RKO (cell line): Measurements from ENCODE around the gene YKT6.
A peak's percentile ranks its signal among the peaks of the same experiment; 100 is the strongest.

Source experiments
- DNase-seq: peaks from one replicate; pipeline ENCODE4 v3.0.0-alpha.2; 2016; ENCODE audit warnings: low spot score

YKT6 gene

DNA sequence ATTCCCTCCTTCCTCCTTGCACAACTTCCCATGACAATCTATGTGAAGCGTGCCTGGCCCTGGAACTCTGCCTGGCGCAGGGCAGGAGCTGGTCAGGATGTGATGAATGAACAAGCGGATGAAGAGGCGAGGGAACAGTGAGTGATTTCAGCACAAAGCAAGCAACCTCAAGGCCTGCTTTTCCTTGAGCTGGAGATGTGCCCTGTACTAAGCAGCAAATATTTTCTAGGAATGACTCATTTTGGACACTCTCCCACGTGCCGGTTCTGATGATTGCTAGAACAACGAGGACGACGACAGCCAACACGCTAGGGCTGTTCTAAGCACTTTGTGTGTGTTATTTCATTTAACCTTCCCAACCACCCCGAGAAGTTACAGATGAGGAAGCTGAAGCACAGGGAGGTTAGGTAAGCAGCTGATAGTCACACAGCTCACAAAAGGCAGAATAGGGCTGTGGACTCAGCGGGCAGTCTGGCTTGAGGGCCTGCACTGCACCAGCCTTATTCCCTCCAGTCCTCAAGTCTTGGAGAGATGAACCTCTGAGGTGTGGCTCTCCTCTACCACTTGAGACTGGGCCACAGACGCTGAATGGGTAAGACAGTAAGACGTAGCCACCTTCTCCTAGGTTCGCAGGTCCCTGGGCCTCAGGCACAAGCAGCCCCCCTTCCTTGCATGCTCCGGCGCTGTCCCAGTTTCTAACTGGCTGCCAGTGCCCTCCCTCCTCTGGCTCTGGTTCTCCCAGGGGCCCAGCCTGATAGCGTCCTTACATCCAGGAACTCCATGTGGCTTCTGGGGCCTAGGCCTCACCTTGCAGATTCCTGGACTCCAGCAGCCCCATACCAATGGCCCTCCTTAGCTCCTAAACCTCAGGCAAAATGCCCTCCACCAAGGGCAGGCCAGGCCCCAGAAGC, 59.0 kb downstream of the YKT6 start:
- peak; percentile 7 for DNase-seq

GRCh38 chr7:44261240-44261639, 60.5 kb downstream of the YKT6 start:
- no peak for DNase-seq

GRCh38 chr7:44262031-44262430, 61.3 kb downstream of the YKT6 start:
- DNase-seq = no peak

DNA sequence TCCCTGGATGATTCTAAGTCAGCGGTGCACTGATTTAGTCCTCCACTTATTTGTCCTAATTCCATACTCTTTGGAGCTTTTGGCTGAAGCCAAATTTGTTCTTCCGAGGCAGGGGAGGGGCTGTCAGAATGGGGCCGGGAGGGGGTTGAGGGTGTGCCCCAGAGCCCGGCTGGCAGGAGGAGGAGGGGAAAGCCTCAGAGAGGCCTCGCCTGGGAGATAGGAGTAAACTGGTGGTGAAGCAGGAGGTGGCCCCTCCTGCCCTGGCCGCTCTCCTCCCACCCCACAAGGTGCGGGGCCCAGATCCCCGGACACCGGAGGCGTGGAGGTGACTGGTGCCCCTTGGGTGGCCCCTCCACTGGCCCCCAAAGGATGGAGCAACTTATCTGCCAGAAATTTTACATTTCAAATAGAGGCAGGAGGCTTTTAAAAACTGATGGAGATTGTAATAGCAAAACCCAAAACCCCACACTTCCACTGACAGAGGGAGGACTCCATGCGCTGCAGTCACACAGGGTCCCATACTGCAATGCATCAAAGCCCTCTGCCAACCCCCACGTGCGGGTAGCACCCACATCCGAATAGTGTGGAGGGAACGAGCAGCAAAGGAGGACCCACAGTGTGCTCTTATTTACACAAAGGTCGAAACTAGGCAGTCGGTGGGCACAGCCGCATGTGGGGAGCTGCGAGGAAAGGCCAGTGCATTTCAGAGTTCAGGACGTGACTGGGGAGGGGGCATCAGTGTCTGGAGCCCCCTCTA, 62.7 kb downstream of the YKT6 start:
- DNase-seq = no peak
